Sigmoid colon (tissue), 4 donors: ENCODE measurements around the gene TAS2R40.

Experiments
- EP300 ChIP-seq, 4 donors: sonication (generic); formaldehyde crosslinking; IDR thresholded peaks; one replicate each; pipeline ENCODE4 v1.6.1; 2017; ENCODE audit warnings: antibody characterized with exemption in 4 of 4
- TF ChIP-seq, protein P1 (sequence below), 4 experiments: fragments of 450-650 bp in 3 of 4; fragments of 200-600 bp in 1 of 4; IDR thresholded peaks; one replicate each; pipeline ENCODE4 v1.5.1; 2016 to 2019; ENCODE audit warnings: antibody characterized with exemption in 4 of 4, mild to moderate bottlenecking in 3 of 4, moderate library complexity in 2 of 4

DNA sequence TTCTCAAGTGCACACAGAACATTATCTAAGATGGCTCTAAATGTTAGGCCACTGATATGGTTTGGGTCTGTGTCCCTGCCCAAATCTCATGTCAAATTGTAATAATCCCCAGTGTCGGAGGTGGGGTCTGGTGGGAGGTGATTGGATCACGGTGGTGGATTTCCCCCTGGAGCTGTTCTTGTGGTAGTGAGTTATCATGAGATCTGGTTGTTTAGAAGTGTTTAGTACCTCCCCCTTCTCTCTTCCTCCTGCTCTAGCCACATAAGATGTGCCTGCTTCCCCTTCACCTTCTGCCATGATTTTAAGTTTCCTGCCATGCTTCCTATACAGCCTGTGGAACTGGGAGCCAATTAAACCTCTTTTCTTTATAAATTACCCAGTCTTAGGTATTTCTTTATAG, 30.2 kb downstream of the TAS2R40 start:
- TF ChIP-seq, protein P1, sequence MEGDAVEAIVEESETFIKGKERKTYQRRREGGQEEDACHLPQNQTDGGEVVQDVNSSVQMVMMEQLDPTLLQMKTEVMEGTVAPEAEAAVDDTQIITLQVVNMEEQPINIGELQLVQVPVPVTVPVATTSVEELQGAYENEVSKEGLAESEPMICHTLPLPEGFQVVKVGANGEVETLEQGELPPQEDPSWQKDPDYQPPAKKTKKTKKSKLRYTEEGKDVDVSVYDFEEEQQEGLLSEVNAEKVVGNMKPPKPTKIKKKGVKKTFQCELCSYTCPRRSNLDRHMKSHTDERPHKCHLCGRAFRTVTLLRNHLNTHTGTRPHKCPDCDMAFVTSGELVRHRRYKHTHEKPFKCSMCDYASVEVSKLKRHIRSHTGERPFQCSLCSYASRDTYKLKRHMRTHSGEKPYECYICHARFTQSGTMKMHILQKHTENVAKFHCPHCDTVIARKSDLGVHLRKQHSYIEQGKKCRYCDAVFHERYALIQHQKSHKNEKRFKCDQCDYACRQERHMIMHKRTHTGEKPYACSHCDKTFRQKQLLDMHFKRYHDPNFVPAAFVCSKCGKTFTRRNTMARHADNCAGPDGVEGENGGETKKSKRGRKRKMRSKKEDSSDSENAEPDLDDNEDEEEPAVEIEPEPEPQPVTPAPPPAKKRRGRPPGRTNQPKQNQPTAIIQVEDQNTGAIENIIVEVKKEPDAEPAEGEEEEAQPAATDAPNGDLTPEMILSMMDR (IDR thresholded peaks at IDR 0.05), result no peak
- TF ChIP-seq EP300 (IDR thresholded peaks at IDR 0.05), result no peak
